Psoas muscle (tissue), 8 donors: ENCODE measurements around the gene GTF3C5. TPM values are rescaled to one million over a fixed set of nuclear protein-coding genes. Genes with fewer than 3 reads are reported as not detected.

Experiments used
- ATAC-seq, 4 donors: fragments of 200-7000 bp; cut with Tn5 transposase; one replicate each; pipeline ENCODE4 v1.9.1; 2020; ENCODE audit warnings: moderate library complexity in 3 of 4, mild to moderate bottlenecking in 2 of 4
- DNase-seq, 2 donors: peaks; one replicate each; pipeline ENCODE4 v3.0.0-alpha.2; 2020
- H3K27ac ChIP-seq: fragments of 200-600 bp; one replicate; pipeline ENCODE4 v1.8.0; 2022
- H3K27me3 ChIP-seq, 3 donors: fragments of 200-600 bp in 1 of 3; one replicate each; pipeline versions ENCODE4 v1.6.1 to v1.8.0; 2013 to 2022; ENCODE audit warnings: low read length in 2 of 3, mild to moderate bottlenecking in 2 of 3, moderate library complexity in 1 of 3; ENCODE audit not compliant: insufficient read depth in 3 of 3
- H3K36me3 ChIP-seq, 2 donors: fragments of 200-600 bp in 1 of 2; one replicate each; pipeline versions ENCODE4 v1.6.1 to v1.8.0; 2013 to 2022; ENCODE audit warnings: low read depth in 1 of 2, mild to moderate bottlenecking in 1 of 2, moderate library complexity in 1 of 2; ENCODE audit not compliant: insufficient read depth in 1 of 2
- H3K4me1 ChIP-seq: fragments of 200-600 bp; one replicate; pipeline ENCODE4 v1.8.0; 2022
- H3K4me3 ChIP-seq: fragments of 200-600 bp; one replicate; pipeline ENCODE4 v1.8.0; 2022; ENCODE audit warnings: mild to moderate bottlenecking
- H3K9me3 ChIP-seq: fragments of 200-600 bp; one replicate; pipeline ENCODE4 v1.8.0; 2022
- CTCF ChIP-seq: fragments of 200-600 bp; IDR thresholded peaks from one replicate; pipeline ENCODE4 v1.8.0; 2022; ENCODE audit warnings: antibody characterized with exemption
- WGBS, 3 donors: extraction: QIAGEN DNeasy Blood & Tissue Kit; methylation state at CpG; one replicate each; pipeline versions ENCODE4 v1.1.6 to v1.1.7; 2013; 5-methylcytosine and 5-hydroxymethylcytosine counted together
- intact Hi-C, 2 donors: fragments of 100-400 bp; cut with DNase I; formaldehyde crosslinking; loops; one replicate each; pipeline versions ENCODE4 v1.11.0 to v1.14.2; 2022
- polyA plus RNA-seq, 3 donors: library from polyadenylated mRNA; stranded (reverse); fragments of 200-250 nt; gene quantifications; one replicate each; pipeline ENCODE4 v1.2.3, GENCODE V29; 2013
- total RNA-seq, 4 donors: library from RNA; stranded (reverse); fragmentation: NEBNext Ultra II Directional in 2 of 4; extraction: Animal tissue kit (Norgen Biotek cat#: 25700) in 2 of 4; gene quantifications; one replicate each; pipeline versions ENCODE4 v1.2.1 to v1.2.4, GENCODE V29; 2021 to 2023
- donor health status: healthy with polysubstance abuse.
- donor health status: DM: no; HTN: no; CAD: no; lungs with moderate emphysema.
- donor health status: Bipolar disorder and iron deficiency.
- donor health status: healthy.
- donor health status: DM: yes; HTN: yes; CAD: no.
- donor health status: DM: no; HTN: no; CAD: no.
- donor health status: DM: no; HTN: no; CAD: no.
- donor health status: DM: yes; HTN: yes; CAD: no.

The GTF3C5 gene
- total and polyA plus RNA-seq, 7 donors = 34.6 to 70.8 (median 42.7) TPM

- DNase-seq = no peak
- Histone ChIP-seq H3K9me3 (no peaks in the 10 kb centered on the region), H3K4me1 (peaks cover 9% of the 10 kb centered on the region), H3K27me3 (no peaks in the 10 kb centered on the region), H3K36me3 (peaks cover 0 to 66% of the 10 kb centered on the region in 2 donors), H3K27ac (no peak overlapping the region), H3K4me3 (no peak overlapping the region)
- intact Hi-C loops = loop anchor here in 1 of 2 donors (10.0 kb wide), 1 partner anchor 291 kb away; the partner anchor contains the start of gene SURF6
- 91 to 94% (median 91%) methylated on average over 16 of the region's 16 CpGs for WGBS, 3 donors
- TF ChIP-seq CTCF = no peak
- ATAC-seq = no peak
Observed at GRCh38 chr9:133043449-133044035, 12.7 kb downstream of the GTF3C5 start.

GRCh38 chr9:133044125-133044524 lies 13.3 kb downstream of the GTF3C5 start:
- Histone ChIP-seq H3K4me3 (no peak overlapping the region), H3K36me3 (peaks cover 0 to 68% of the 10 kb centered on the region in 2 donors), H3K9me3 (no peaks in the 10 kb centered on the region), H3K27me3 (no peaks in the 10 kb centered on the region), H3K4me1 (peaks cover 9% of the 10 kb centered on the region), H3K27ac (no peak overlapping the region)
- 52 to 65% (median 55%) methylated on average over 6 of the region's 6 CpGs for WGBS, 3 donors
- ATAC-seq = peak; percentile 64 to 81 (median 74)
- intact Hi-C loops = loop anchor here in 1 of 2 donors (10.0 kb wide), 1 partner anchor 291 kb away; the partner anchor contains the start of gene SURF6
- TF ChIP-seq CTCF = no peak
- DNase-seq = no peak

GRCh38 chr9:133044661-133045060 lies 13.9 kb downstream of the GTF3C5 start:
- peaks cover 9% of the 10 kb centered on the region for H3K4me1 ChIP-seq
- intact Hi-C loops = loop anchor here in 1 of 2 donors (10.0 kb wide), 1 partner anchor 290 kb away; the partner anchor contains the start of gene SURF6
- no peaks in the 10 kb centered on the region for H3K27me3 ChIP-seq
- peak in 1 of 4 donors; percentile 12 for ATAC-seq
- 92 to 95% (median 92%) methylated on average over 11 of the region's 11 CpGs for WGBS, 3 donors
- H3K27ac ChIP-seq = no peak overlapping the region
- no peak overlapping the region for H3K4me3 ChIP-seq
- H3K36me3 ChIP-seq = peaks cover 0 to 73% of the 10 kb centered on the region in 2 donors
- no peaks in the 10 kb centered on the region for H3K9me3 ChIP-seq
- TF ChIP-seq CTCF = no peak
- no peak for DNase-seq

- 90 to 91% (median 91%) methylated on average over 15 of the region's 15 CpGs for WGBS, 3 donors
- no peak for ATAC-seq
- Histone ChIP-seq H3K27ac (no peak overlapping the region), H3K36me3 (peaks cover 0 to 78% of the 10 kb centered on the region in 2 donors), H3K4me3 (no peak overlapping the region), H3K4me1 (peaks cover 6% of the 10 kb centered on the region), H3K9me3 (no peaks in the 10 kb centered on the region), H3K27me3 (no peaks in the 10 kb centered on the region)
- intact Hi-C loops = loop anchor here in 1 of 2 donors (10.0 kb wide), 1 partner anchor 290 kb away; the partner anchor contains the start of gene SURF6
- TF ChIP-seq CTCF = no peak
- DNase-seq = no peak
Observed at GRCh38 chr9:133045132-133045531, 14.3 kb downstream of the GTF3C5 start.
